ENCODE measurements around the gene AFF2.

AFF2 gene

GRCh38 chrX:148500423-148501385 is at the start of gene AFF2:
Gene AFF2, plus strand, starts transcription at chrX:148500617. Its CDS starts 481 bp downstream, at chrX:148501098.
- Histone ChIP-seq H3K4me1 (peaks cover 59% of the 10 kb centered on the region), H3K27ac (peak within 1 kb of the TSS; percentile 95), H3K9ac (peak within 1 kb of the TSS; percentile 94), H3K4me2 (peak within 1 kb of the TSS; percentile 79), H3K27me3 (no peaks in the 10 kb centered on the region), H3K4me3 (peak within 1 kb of the TSS; percentile 80), H3K36me3 (no peaks in the 10 kb centered on the region; the same call in 1 of the 2 replicates), H4K20me1 (peaks cover 5% of the 10 kb centered on the region; the same call in 1 of the 2 replicates), H3K9me3 (peaks cover 30% of the 10 kb centered on the region)
- TF ChIP-seq Cebpa-rat (IDR thresholded peaks at IDR 0.05), result no peak

- no peaks in the 10 kb centered on the region for H3K27me3 ChIP-seq
- H3K9ac ChIP-seq, result no peak overlapping the region; the same call in 1 of the 2 replicates
- peak overlapping the region; percentile 22; the same call in 1 of the 2 replicates for H3K4me3 ChIP-seq
- H3K27ac ChIP-seq, result peak overlapping the region; percentile 85
- H3K4me2 ChIP-seq, result peak overlapping the region; percentile 83
- no peak for TF ChIP-seq Cebpa-rat (IDR thresholded peaks at IDR 0.05)
- no peaks in the 10 kb centered on the region for H4K20me1 ChIP-seq
- H3K9me3 ChIP-seq, result peaks cover 21% of the 10 kb centered on the region
- no peaks in the 10 kb centered on the region for H3K36me3 ChIP-seq
- peaks cover 63% of the 10 kb centered on the region for H3K4me1 ChIP-seq
Observed at GRCh38 chrX:148457279-148457678, 43.1 kb upstream of the AFF2 start.

- Histone ChIP-seq H3K9me3 (peaks cover 7% of the 10 kb centered on the region), H3K27me3 (no peaks in the 10 kb centered on the region), H3K27ac (peak overlapping the region; percentile 85), H3K9ac (peak overlapping the region; percentile 36), H3K4me1 (peaks cover 83% of the 10 kb centered on the region), H3K4me2 (peak overlapping the region; percentile 83), H3K36me3 (no peaks in the 10 kb centered on the region), H3K4me3 (no peak overlapping the region), H4K20me1 (no peaks in the 10 kb centered on the region)
- TF ChIP-seq Cebpa-rat (IDR thresholded peaks at IDR 0.05), result no peak
Observed at GRCh38 chrX:148459343-148459742, 41.1 kb upstream of the AFF2 start.

- TF ChIP-seq Cebpa-rat (IDR thresholded peaks at IDR 0.05), result no peak
- H3K4me3 ChIP-seq, result no peak overlapping the region
- H3K4me1 ChIP-seq, result peaks cover 41% of the 10 kb centered on the region
- no peak overlapping the region for H3K27ac ChIP-seq
- no peak overlapping the region for H3K4me2 ChIP-seq
- peaks cover 16% of the 10 kb centered on the region for H3K9me3 ChIP-seq
- no peaks in the 10 kb centered on the region for H4K20me1 ChIP-seq
- H3K36me3 ChIP-seq, result no peaks in the 10 kb centered on the region
- H3K9ac ChIP-seq, result no peak overlapping the region
- H3K27me3 ChIP-seq, result no peaks in the 10 kb centered on the region
Observed at GRCh38 chrX:148466292-148466691, 34.1 kb upstream of the AFF2 start.

GRCh38 chrX:148470324-148470723 is 30.1 kb upstream of the AFF2 start:
- Histone ChIP-seq H3K27me3 (no peaks in the 10 kb centered on the region), H3K4me2 (0 out of 2 replicates have a peak overlapping the region, but pooled peaks have one; percentile 8)

GRCh38 chrX:148474030-148474429 is 26.4 kb upstream of the AFF2 start:
- Histone ChIP-seq H4K20me1 (no peaks in the 10 kb centered on the region), H3K4me3 (no peak overlapping the region)

More at GRCh38 chrX:148470324-148470723, 30.1 kb upstream of the AFF2 start:
- H3K9me3 ChIP-seq, result peaks cover 18% of the 10 kb centered on the region
- no peak overlapping the region for H3K9ac ChIP-seq
- TF ChIP-seq Cebpa-rat (IDR thresholded peaks at IDR 0.05), result no peak
- H3K4me1 ChIP-seq, result peaks cover 11% of the 10 kb centered on the region
- H3K4me3 ChIP-seq, result no peak overlapping the region
- H3K27ac ChIP-seq, result no peak overlapping the region
- H4K20me1 ChIP-seq, result no peaks in the 10 kb centered on the region
- no peaks in the 10 kb centered on the region for H3K36me3 ChIP-seq

GRCh38 chrX:148492057-148492456 is 8.4 kb upstream of the AFF2 start:
- no peaks in the 10 kb centered on the region for H4K20me1 ChIP-seq
- TF ChIP-seq Cebpa-rat (IDR thresholded peaks at IDR 0.05), result no peak
- H3K4me1 ChIP-seq, result peaks cover 34% of the 10 kb centered on the region
- no peak overlapping the region for H3K9ac ChIP-seq
- H3K27me3 ChIP-seq, result no peaks in the 10 kb centered on the region
- H3K4me3 ChIP-seq, result no peak overlapping the region
- no peak overlapping the region for H3K27ac ChIP-seq
- H3K4me2 ChIP-seq, result no peak overlapping the region
- no peaks in the 10 kb centered on the region for H3K36me3 ChIP-seq
- peaks cover 24% of the 10 kb centered on the region for H3K9me3 ChIP-seq

More at GRCh38 chrX:148474030-148474429, 26.4 kb upstream of the AFF2 start:
- no peak overlapping the region for H3K4me2 ChIP-seq
- no peaks in the 10 kb centered on the region for H3K27me3 ChIP-seq
- no peak overlapping the region for H3K27ac ChIP-seq
- no peak for TF ChIP-seq Cebpa-rat (IDR thresholded peaks at IDR 0.05)
- no peaks in the 10 kb centered on the region for H3K36me3 ChIP-seq
- H3K9me3 ChIP-seq, result peaks cover 22% of the 10 kb centered on the region
- peaks cover 27% of the 10 kb centered on the region for H3K4me1 ChIP-seq
- H3K9ac ChIP-seq, result no peak overlapping the region

GRCh38 chrX:148495176-148495575 is 5.2 kb upstream of the AFF2 start:
- no peaks in the 10 kb centered on the region for H3K36me3 ChIP-seq
- peaks cover 23% of the 10 kb centered on the region for H3K9me3 ChIP-seq
- H3K27me3 ChIP-seq, result no peaks in the 10 kb centered on the region
- H4K20me1 ChIP-seq, result no peaks in the 10 kb centered on the region
- H3K27ac ChIP-seq, result no peak overlapping the region
- TF ChIP-seq Cebpa-rat (IDR thresholded peaks at IDR 0.05), result no peak
- H3K9ac ChIP-seq, result no peak overlapping the region
- no peak overlapping the region for H3K4me3 ChIP-seq
- H3K4me2 ChIP-seq, result peak overlapping the region; percentile 0; the same call in 1 of the 2 replicates
- peaks cover 64% of the 10 kb centered on the region for H3K4me1 ChIP-seq

- Histone ChIP-seq H3K9ac (peak overlapping the region; percentile 52; the same call in 1 of the 2 replicates), H3K4me2 (peak overlapping the region; percentile 75)
Observed at GRCh38 chrX:148498067-148498466, 2.4 kb upstream of the AFF2 start.

More at GRCh38 chrX:148498067-148498466, 2.4 kb upstream of the AFF2 start:
- H3K36me3 ChIP-seq, result no peaks in the 10 kb centered on the region; the same call in 1 of the 2 replicates
- no peaks in the 10 kb centered on the region for H4K20me1 ChIP-seq
- H3K4me1 ChIP-seq, result peaks cover 64% of the 10 kb centered on the region
- H3K27me3 ChIP-seq, result no peaks in the 10 kb centered on the region
- peak overlapping the region; percentile 31 for H3K4me3 ChIP-seq
- H3K9me3 ChIP-seq, result peaks cover 36% of the 10 kb centered on the region
- H3K27ac ChIP-seq, result peak overlapping the region; percentile 63; the same call in 1 of the 2 replicates
- TF ChIP-seq Cebpa-rat (IDR thresholded peaks at IDR 0.05), result no peak
